Neural cell (in vitro differentiated cells): ENCODE results near the gene ZDHHC3. TPM values are rescaled to one million over a fixed set of nuclear protein-coding genes. Genes with fewer than 3 reads are reported as not detected.

ENCODE experiments used
- H2AFZ ChIP-seq: fragments of 200-600, 300-800 bp; sonication (generic), shearing (Covaris generic); 2 replicates; pipeline ENCODE4 v1.6.0; 2014; ENCODE audit warnings: low read depth, mild to moderate bottlenecking, antibody characterized with exemption, low read length, moderate library complexity
- H3F3A ChIP-seq: fragments of 200-600 bp; shearing (Covaris generic); 2 replicates; pipeline ENCODE4 v1.6.1; 2016; ENCODE audit warnings: mild to moderate bottlenecking, moderate library complexity, mixed read lengths, antibody characterized with exemption, low read length; ENCODE audit not compliant: insufficient read depth, poor library complexity, severe bottlenecking
- H3K27ac ChIP-seq: fragments of 200-600, 300-800 bp; sonication (generic), shearing (Covaris generic); 2 replicates; pipeline ENCODE4 v1.5.1; 2014; ENCODE audit warnings: mild to moderate bottlenecking, low read length, moderate library complexity
- H3K27me3 ChIP-seq: fragments of 300-800, 200-600 bp; sonication (generic), shearing (Covaris generic); 2 replicates; pipeline ENCODE4 v1.6.0; 2014; ENCODE audit warnings: mild to moderate bottlenecking, low read depth, low read length, moderate library complexity; ENCODE audit not compliant: insufficient read depth
- H3K36me3 ChIP-seq: fragments of 300-800, 200-600 bp; sonication (generic), shearing (Covaris generic); 2 replicates; pipeline ENCODE4 v1.5.1; 2014; ENCODE audit warnings: mild to moderate bottlenecking, antibody characterized with exemption, low read length, moderate library complexity; ENCODE audit not compliant: insufficient read depth
- H3K4me2 ChIP-seq: fragments of 300-800, 200-600 bp; sonication (generic), shearing (Covaris generic); 2 replicates; pipeline ENCODE4 v1.6.0; 2014; ENCODE audit warnings: mild to moderate bottlenecking, low read length
- H3K4me3 ChIP-seq: fragments of 300-800, 200-600 bp; sonication (generic), shearing (Covaris generic); 2 replicates; pipeline ENCODE4 v1.5.1; 2014; ENCODE audit warnings: mild to moderate bottlenecking, low read length, moderate library complexity
- H3K79me2 ChIP-seq: fragments of 200-600 bp; shearing (Covaris generic); replicated peaks from 2 replicates; pipeline ENCODE4 v1.6.0; 2014; ENCODE audit warnings: mild to moderate bottlenecking, low read length, moderate library complexity; ENCODE audit not compliant: insufficient read depth
- H3K9ac ChIP-seq: fragments of 300-800, 200-600 bp; sonication (generic), shearing (Covaris generic); 2 replicates; pipeline ENCODE4 v1.6.1; 2016; ENCODE audit warnings: mild to moderate bottlenecking, low read length, mixed read lengths
- H3K9me2 ChIP-seq: fragments of 200-600 bp; shearing (Covaris generic); 2 replicates; pipeline ENCODE4 v1.6.1; 2016; ENCODE audit warnings: mild to moderate bottlenecking, low read length, mixed read lengths; ENCODE audit not compliant: insufficient read depth
- H3K9me3 ChIP-seq: fragments of 200-600, 300-800 bp; sonication (generic), shearing (Covaris generic); 2 replicates; pipeline ENCODE4 v1.6.1; 2016; ENCODE audit warnings: mild to moderate bottlenecking, mixed run types, low read length, moderate library complexity, mixed read lengths
- H4K20me1 ChIP-seq: fragments of 200-600 bp; shearing (Covaris generic); 2 replicates; pipeline ENCODE4 v1.6.1; 2016; ENCODE audit warnings: mild to moderate bottlenecking, mixed run types; ENCODE audit not compliant: insufficient read depth
- EP300 ChIP-seq: fragments of 450-650 bp; conservative IDR thresholded peaks from 2 replicates; pipeline ENCODE4 v1.6.1; 2014; ENCODE audit warnings: antibody characterized with exemption, mild to moderate bottlenecking, moderate library complexity; ENCODE audit not compliant: poor library complexity, severe bottlenecking
- EZH2 ChIP-seq: fragments of 200-600, 300-800 bp; shearing (Covaris generic), sonication (generic); IDR thresholded peaks from 2 replicates; pipeline ENCODE4 v1.6.1; 2014; ENCODE audit warnings: antibody characterized with exemption, low read length, borderline replicate concordance, mild to moderate bottlenecking; ENCODE audit not compliant: insufficient read depth, poor library complexity, severe bottlenecking
- MXI1 ChIP-seq: fragments of 450-650 bp; conservative IDR thresholded peaks from 2 replicates; pipeline ENCODE4 v1.6.1; 2014; ENCODE audit warnings: antibody characterized with exemption, mild to moderate bottlenecking; ENCODE audit not compliant: poor library complexity, severe bottlenecking
- POLR2AphosphoS5 ChIP-seq: IDR thresholded peaks from 2 replicates; pipeline ENCODE4 v1.6.1; 2012
- RAD21 ChIP-seq: fragments of 450-650 bp; conservative IDR thresholded peaks from 2 replicates; pipeline ENCODE4 v1.6.1; 2014; ENCODE audit warnings: antibody characterized with exemption, mild to moderate bottlenecking, moderate library complexity
- SMC3 ChIP-seq: fragments of 450-650 bp; conservative IDR thresholded peaks from 2 replicates; pipeline ENCODE4 v1.6.1; 2014; ENCODE audit warnings: antibody characterized with exemption, mild to moderate bottlenecking, moderate library complexity; ENCODE audit not compliant: poor library complexity
- TAF1 ChIP-seq: IDR thresholded peaks from 2 replicates; pipeline ENCODE4 v1.6.1; 2012; ENCODE audit warnings: low read depth
- polyA plus RNA-seq: library from polyadenylated mRNA; depleted of rRNA; stranded (reverse); fragments of >200 nt; gene quantifications from 2 replicates; pipeline ENCODE4 v1.2.3, GENCODE V29; 2014
- TF ChIP-seq, protein P1 (sequence below): fragments of 450-650 bp; IDR thresholded peaks from 2 replicates; pipeline ENCODE4 v1.5.1; 2014; ENCODE audit warnings: antibody characterized with exemption, mild to moderate bottlenecking, moderate library complexity; ENCODE audit not compliant: poor library complexity, severe bottlenecking
- TF ChIP-seq, protein P2 (sequence below): IDR thresholded peaks from 2 replicates; pipeline ENCODE4 v1.6.1; 2012; ENCODE audit warnings: borderline replicate concordance

ZDHHC3 gene
- polyA plus RNA-seq, 1 donor from 2014 or later: 35.8 TPM

DNA sequence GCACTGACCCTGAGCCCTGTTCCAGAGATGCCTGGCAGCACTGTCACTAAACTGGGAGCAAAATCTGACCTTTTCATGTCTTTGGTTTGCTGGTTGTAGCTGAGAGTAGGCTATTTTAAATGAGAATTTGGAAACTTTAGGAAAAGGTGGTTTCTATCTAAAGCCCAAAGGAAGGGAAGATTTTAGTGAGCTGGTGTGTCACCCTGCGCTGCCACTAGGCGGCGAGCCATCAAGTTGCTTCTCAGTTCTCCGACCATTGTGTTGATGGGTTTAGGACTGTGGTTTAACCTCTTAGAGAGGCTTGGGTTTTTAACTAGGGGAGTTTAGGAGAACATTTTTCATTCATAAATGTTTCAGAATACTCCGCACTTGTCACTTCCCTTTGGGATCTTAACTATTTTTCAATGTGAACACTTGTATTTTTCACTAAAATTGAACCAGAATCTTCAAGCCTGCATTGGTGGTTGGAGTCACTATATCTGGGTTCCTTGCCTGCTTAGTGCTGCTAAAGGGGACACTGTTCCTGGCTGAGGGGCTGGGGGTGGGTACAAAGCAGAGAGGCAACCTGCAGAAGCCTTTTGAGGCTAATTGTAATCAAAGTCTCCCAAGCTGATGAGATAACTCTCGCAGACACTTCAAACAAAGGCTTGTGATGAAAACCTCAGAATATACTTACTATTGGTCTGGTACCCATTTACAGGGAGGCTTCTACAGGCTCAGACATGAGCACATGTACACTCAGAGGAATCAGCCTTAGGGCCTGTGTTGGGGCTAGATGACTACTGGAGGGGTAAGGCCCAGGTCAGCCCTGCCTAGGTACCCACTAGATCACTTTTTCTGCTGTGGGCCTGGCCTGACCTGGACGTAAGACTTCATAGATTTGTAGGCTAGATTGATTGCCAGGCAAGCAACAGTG lies 16.8 kb upstream of the ZDHHC3 start:
- TF ChIP-seq, protein P1, sequence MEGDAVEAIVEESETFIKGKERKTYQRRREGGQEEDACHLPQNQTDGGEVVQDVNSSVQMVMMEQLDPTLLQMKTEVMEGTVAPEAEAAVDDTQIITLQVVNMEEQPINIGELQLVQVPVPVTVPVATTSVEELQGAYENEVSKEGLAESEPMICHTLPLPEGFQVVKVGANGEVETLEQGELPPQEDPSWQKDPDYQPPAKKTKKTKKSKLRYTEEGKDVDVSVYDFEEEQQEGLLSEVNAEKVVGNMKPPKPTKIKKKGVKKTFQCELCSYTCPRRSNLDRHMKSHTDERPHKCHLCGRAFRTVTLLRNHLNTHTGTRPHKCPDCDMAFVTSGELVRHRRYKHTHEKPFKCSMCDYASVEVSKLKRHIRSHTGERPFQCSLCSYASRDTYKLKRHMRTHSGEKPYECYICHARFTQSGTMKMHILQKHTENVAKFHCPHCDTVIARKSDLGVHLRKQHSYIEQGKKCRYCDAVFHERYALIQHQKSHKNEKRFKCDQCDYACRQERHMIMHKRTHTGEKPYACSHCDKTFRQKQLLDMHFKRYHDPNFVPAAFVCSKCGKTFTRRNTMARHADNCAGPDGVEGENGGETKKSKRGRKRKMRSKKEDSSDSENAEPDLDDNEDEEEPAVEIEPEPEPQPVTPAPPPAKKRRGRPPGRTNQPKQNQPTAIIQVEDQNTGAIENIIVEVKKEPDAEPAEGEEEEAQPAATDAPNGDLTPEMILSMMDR: peak; percentile 50
- no peak for TF ChIP-seq SMC3
- Histone ChIP-seq H4K20me1 (no peaks in the 10 kb centered on the region), H3K9me3 (no peaks in the 10 kb centered on the region), H3K36me3 (peaks cover 4% of the 10 kb centered on the region), H3K4me2 (no peak overlapping the region), H2AFZ (no peak overlapping the region), H3K4me3 (no peak overlapping the region), H3K9ac (no peak overlapping the region), H3K27me3 (no peaks in the 10 kb centered on the region), H3K79me2 (peaks cover 2% of the 10 kb centered on the region), H3F3A (no peaks in the 10 kb centered on the region), H3K9me2 (no peaks in the 10 kb centered on the region), H3K27ac (no peak overlapping the region)

- no peaks in the 10 kb centered on the region for H3F3A ChIP-seq
- no peak overlapping the region for H3K4me2 ChIP-seq
- H4K20me1 ChIP-seq: no peaks in the 10 kb centered on the region
- H3K4me3 ChIP-seq: no peak overlapping the region
- H3K79me2 ChIP-seq: peaks cover 7% of the 10 kb centered on the region
- no peaks in the 10 kb centered on the region for H3K9me2 ChIP-seq
- no peak overlapping the region for H2AFZ ChIP-seq
- H3K9me3 ChIP-seq: no peaks in the 10 kb centered on the region
- H3K27ac ChIP-seq: no peak overlapping the region
- H3K27me3 ChIP-seq: no peaks in the 10 kb centered on the region
- TF ChIP-seq MXI1 (no peak), SMC3 (no peak), EP300 (no peak), TAF1 (no peak), RAD21 (no peak), POLR2AphosphoS5 (no peak), EZH2 (no peak)
- TF ChIP-seq, protein P2, sequence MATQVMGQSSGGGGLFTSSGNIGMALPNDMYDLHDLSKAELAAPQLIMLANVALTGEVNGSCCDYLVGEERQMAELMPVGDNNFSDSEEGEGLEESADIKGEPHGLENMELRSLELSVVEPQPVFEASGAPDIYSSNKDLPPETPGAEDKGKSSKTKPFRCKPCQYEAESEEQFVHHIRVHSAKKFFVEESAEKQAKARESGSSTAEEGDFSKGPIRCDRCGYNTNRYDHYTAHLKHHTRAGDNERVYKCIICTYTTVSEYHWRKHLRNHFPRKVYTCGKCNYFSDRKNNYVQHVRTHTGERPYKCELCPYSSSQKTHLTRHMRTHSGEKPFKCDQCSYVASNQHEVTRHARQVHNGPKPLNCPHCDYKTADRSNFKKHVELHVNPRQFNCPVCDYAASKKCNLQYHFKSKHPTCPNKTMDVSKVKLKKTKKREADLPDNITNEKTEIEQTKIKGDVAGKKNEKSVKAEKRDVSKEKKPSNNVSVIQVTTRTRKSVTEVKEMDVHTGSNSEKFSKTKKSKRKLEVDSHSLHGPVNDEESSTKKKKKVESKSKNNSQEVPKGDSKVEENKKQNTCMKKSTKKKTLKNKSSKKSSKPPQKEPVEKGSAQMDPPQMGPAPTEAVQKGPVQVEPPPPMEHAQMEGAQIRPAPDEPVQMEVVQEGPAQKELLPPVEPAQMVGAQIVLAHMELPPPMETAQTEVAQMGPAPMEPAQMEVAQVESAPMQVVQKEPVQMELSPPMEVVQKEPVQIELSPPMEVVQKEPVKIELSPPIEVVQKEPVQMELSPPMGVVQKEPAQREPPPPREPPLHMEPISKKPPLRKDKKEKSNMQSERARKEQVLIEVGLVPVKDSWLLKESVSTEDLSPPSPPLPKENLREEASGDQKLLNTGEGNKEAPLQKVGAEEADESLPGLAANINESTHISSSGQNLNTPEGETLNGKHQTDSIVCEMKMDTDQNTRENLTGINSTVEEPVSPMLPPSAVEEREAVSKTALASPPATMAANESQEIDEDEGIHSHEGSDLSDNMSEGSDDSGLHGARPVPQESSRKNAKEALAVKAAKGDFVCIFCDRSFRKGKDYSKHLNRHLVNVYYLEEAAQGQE: no peak
- TF ChIP-seq, protein P1: no peak
- H3K9ac ChIP-seq: no peak overlapping the region
- no peaks in the 10 kb centered on the region for H3K36me3 ChIP-seq
Measured at GRCh38 chr3:44991326-44991725, 15.4 kb upstream of the ZDHHC3 start.
